H9 (cell line): ENCODE measurements around the gene LMNTD2. TPM values are rescaled to one million over a fixed set of nuclear protein-coding genes. Genes with fewer than 3 reads are reported as not detected.

Experiments
- DNase-seq: peaks from one replicate; pipeline ENCODE4 v3.0.0-alpha.2; 2017
- H2AFZ ChIP-seq: one replicate; pipeline ENCODE4 v1.6.1; 2013; ENCODE audit warnings: mild to moderate bottlenecking, low read length, control low read depth, moderate library complexity
- H2AK5ac ChIP-seq: 2 replicates; pipeline ENCODE4 v1.6.1; 2013; ENCODE audit warnings: low read length, control low read depth, mixed read lengths; ENCODE audit not compliant: insufficient read length
- H2BK120ac ChIP-seq: one replicate; pipeline ENCODE4 v1.6.1; 2013; ENCODE audit warnings: low read depth, mild to moderate bottlenecking, low read length, control low read depth, inconsistent platforms; ENCODE audit not compliant: poor library complexity, severe bottlenecking
- H2BK12ac ChIP-seq: 2 replicates; pipeline ENCODE4 v1.6.1; 2013; ENCODE audit warnings: low read length, control low read depth, mixed read lengths, low read depth; ENCODE audit not compliant: insufficient read length
- H2BK15ac ChIP-seq: 2 replicates; pipeline ENCODE4 v1.6.1; 2013; ENCODE audit warnings: low read depth, low read length, control low read depth
- H2BK20ac ChIP-seq: one replicate; pipeline ENCODE4 v1.6.1; 2013; ENCODE audit warnings: low read depth, mild to moderate bottlenecking, low read length, control low read depth, inconsistent platforms; ENCODE audit not compliant: poor library complexity, severe bottlenecking
- H2BK5ac ChIP-seq: 2 replicates; pipeline ENCODE4 v1.6.1; 2013; ENCODE audit warnings: low read length, control low read depth, mixed read lengths; ENCODE audit not compliant: insufficient read length
- H3K14ac ChIP-seq: 2 replicates; pipeline ENCODE4 v1.6.1; 2013; ENCODE audit warnings: low read length, control low read depth; ENCODE audit not compliant: insufficient read depth
- H3K18ac ChIP-seq: 2 replicates; pipeline ENCODE4 v1.6.1; 2013; ENCODE audit warnings: low read depth, mild to moderate bottlenecking, mixed read lengths, low read length, control low read depth; ENCODE audit not compliant: insufficient read length
- H3K23ac ChIP-seq: 2 replicates; pipeline ENCODE4 v1.6.1; 2013; ENCODE audit warnings: low read length, control low read depth, mixed read lengths, low read depth; ENCODE audit not compliant: insufficient read length
- H3K23me2 ChIP-seq: 2 replicates; pipeline ENCODE4 v1.6.1; 2013; ENCODE audit warnings: low read depth, mild to moderate bottlenecking, mixed read lengths, low read length, control low read depth; ENCODE audit not compliant: insufficient read length, poor library complexity, severe bottlenecking
- H3K27ac ChIP-seq: 2 replicates; pipeline ENCODE4 v1.5.1; 2013; ENCODE audit warnings: low read length, control low read depth, mixed read lengths, low read depth; ENCODE audit not compliant: insufficient read length
- H3K27me3 ChIP-seq: 2 replicates; pipeline ENCODE4 v1.6.1; 2013; ENCODE audit warnings: low read length, control low read depth, inconsistent platforms; ENCODE audit not compliant: insufficient read depth
- H3K4ac ChIP-seq: 2 replicates; pipeline ENCODE4 v1.6.1; 2013; ENCODE audit warnings: low read depth, mild to moderate bottlenecking, control low read depth, inconsistent platforms, low read length, moderate library complexity
- H3K4me1 ChIP-seq: 2 replicates; pipeline ENCODE4 v1.6.1; 2013; ENCODE audit warnings: low read length, control low read depth, inconsistent platforms; ENCODE audit not compliant: insufficient read depth
- H3K4me2 ChIP-seq: 2 replicates; pipeline ENCODE4 v1.6.1; 2013; ENCODE audit warnings: low read length, control low read depth, mixed read lengths; ENCODE audit not compliant: insufficient read length, insufficient read depth
- H3K56ac ChIP-seq: 2 replicates; pipeline ENCODE4 v1.6.1; 2013; ENCODE audit warnings: low read depth, mild to moderate bottlenecking, mixed read lengths, low read length, control low read depth; ENCODE audit not compliant: insufficient read length
- H3K79me1 ChIP-seq: 2 replicates; pipeline ENCODE4 v1.6.1; 2013; ENCODE audit warnings: low read depth, mild to moderate bottlenecking, moderate library complexity, low read length, control low read depth, inconsistent platforms; ENCODE audit not compliant: insufficient read depth, poor library complexity, severe bottlenecking
- H3K79me2 ChIP-seq: 2 replicates; pipeline ENCODE4 v1.6.1; 2013; ENCODE audit warnings: low read length, control low read depth, inconsistent platforms; ENCODE audit not compliant: insufficient read depth
- H3K9ac ChIP-seq: 2 replicates; pipeline ENCODE4 v1.6.1; 2013; ENCODE audit warnings: low read length, control low read depth, mixed read lengths; ENCODE audit not compliant: insufficient read length; ENCODE audit errors: extremely low read depth
- H3K9me3 ChIP-seq: one replicate; pipeline ENCODE4 v1.6.1; 2013; ENCODE audit warnings: low read depth, low read length, inconsistent platforms; ENCODE audit not compliant: control insufficient read depth
- H3T11ph ChIP-seq: one replicate; pipeline ENCODE4 v1.6.1; 2013; ENCODE audit warnings: mild to moderate bottlenecking, low read length, control low read depth, inconsistent platforms
- H4K20me1 ChIP-seq: one replicate; pipeline ENCODE4 v1.6.1; 2013; ENCODE audit not compliant: control insufficient read depth, insufficient read length, insufficient read depth
- H4K5ac ChIP-seq: 2 replicates; pipeline ENCODE4 v1.6.1; 2013; ENCODE audit warnings: low read depth, mild to moderate bottlenecking, mixed read lengths, low read length, control low read depth; ENCODE audit not compliant: insufficient read length
- H4K8ac ChIP-seq: replicated peaks from 2 replicates; pipeline ENCODE4 v1.6.1; 2013; ENCODE audit warnings: low read length, control low read depth, mixed read lengths, low read depth; ENCODE audit not compliant: insufficient read length
- H4K91ac ChIP-seq: 2 replicates; pipeline ENCODE4 v1.6.1; 2013; ENCODE audit warnings: low read depth, mild to moderate bottlenecking, moderate library complexity, mixed read lengths, low read length, control low read depth; ENCODE audit not compliant: insufficient read length
- H3K27ac Mint-ChIP-seq, 3 experiments: 2 replicates in 2 of 3; 3 replicates in 1 of 3; pipeline ENCODE4 v1.8.0; 2020 to 2021; ENCODE audit warnings: mixed read lengths in 3 of 3, mild to moderate bottlenecking in 1 of 3, moderate library complexity in 1 of 3
- H3K27me3 Mint-ChIP-seq: 2 replicates; pipeline ENCODE4 v1.8.0; 2021; ENCODE audit warnings: low read depth, mild to moderate bottlenecking, moderate library complexity, mixed read lengths
- H3K36me3 Mint-ChIP-seq, 3 experiments: 2 replicates in 2 of 3; 3 replicates in 1 of 3; pipeline ENCODE4 v1.8.0; 2020 to 2021; ENCODE audit warnings: low read depth in 3 of 3, mixed read lengths in 3 of 3; ENCODE audit not compliant: insufficient read depth in 1 of 3
- H3K4me1 Mint-ChIP-seq, 2 experiments: 2 replicates each; pipeline ENCODE4 v1.8.0; 2020; ENCODE audit warnings: mixed read lengths in 2 of 2
- H3K4me3 Mint-ChIP-seq, 2 experiments: 2 replicates in 1 of 2; 3 replicates in 1 of 2; pipeline ENCODE4 v1.8.0; 2020 to 2021; ENCODE audit warnings: mild to moderate bottlenecking in 2 of 2, mixed read lengths in 2 of 2, moderate library complexity in 1 of 2
- H3K9me3 Mint-ChIP-seq, 2 experiments: 2 replicates in 1 of 2; 3 replicates in 1 of 2; pipeline ENCODE4 v1.8.0; 2020; ENCODE audit warnings: mild to moderate bottlenecking in 2 of 2, mixed read lengths in 2 of 2, moderate library complexity in 1 of 2
- CTCF ChIP-seq: fragments of 200-600 bp; sonication (generic); conservative IDR thresholded peaks from 3 replicates; pipeline ENCODE4 v1.8.0; 2021; ENCODE audit warnings: antibody characterized with exemption, mild to moderate bottlenecking
- WGBS: extraction: QIAGEN DNeasy Blood & Tissue Kit; methylation state at CpG from one replicate; pipeline ENCODE4 v1.1.7; 2013; ENCODE audit warnings: missing lambda C conversion rate, low lambda C conversion rate, mixed read lengths; ENCODE audit not compliant: insufficient read length; ENCODE audit errors: extremely low coverage; 5-methylcytosine and 5-hydroxymethylcytosine counted together
- total RNA-seq: library from RNA; stranded (reverse); gene quantifications from 2 replicates; pipeline ENCODE4 v1.2.1, GENCODE V29; 2021

Gene LMNTD2
- total RNA-seq, 1 experiment from 2014 or later: 4.7 TPM

DNA sequence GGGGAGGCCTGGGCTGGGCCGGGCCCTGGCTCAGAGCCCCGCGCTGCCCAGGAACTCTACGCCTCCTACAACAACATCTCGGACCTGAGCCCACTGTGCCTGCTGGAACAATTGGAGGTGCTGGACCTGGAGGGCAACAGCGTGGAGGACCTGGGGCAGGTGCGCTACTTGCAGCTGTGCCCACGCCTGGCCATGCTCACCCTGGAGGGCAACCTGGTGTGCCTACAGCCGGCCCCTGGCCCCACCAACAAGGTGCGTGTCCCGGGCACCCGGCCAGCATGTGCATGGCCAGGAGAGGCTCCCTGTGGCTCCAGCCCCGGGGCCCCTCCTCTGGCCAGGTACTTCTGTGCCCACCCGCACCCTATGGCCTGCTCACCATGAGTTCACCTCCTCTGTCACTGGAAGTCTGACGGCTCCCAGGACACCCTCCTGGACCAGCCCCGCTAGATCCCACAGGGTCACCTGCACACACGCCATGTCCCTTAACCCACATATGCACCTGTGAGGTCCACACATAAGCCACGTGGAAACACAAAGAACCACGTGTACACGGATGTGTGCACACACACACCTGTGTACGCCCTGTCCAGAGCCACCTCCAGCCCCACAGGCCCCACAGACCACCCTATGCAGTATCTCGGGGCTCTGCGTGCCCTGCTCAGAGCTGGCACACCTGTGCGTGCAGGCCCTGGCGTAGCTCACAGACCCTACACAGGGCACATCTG lies 10.4 kb downstream of the LMNTD2 start:
- no peak overlapping the region for H3K4me2 ChIP-seq
- H3K27ac Mint-ChIP-seq: peak overlapping the region in 1 of 3 experiments; percentile 75; a peak in 1 of 7 replicates
- peaks cover 7% of the 10 kb centered on the region for H3K27me3 Mint-ChIP-seq
- no peak overlapping the region for H3K18ac ChIP-seq
- H3K4me3 Mint-ChIP-seq: no peak overlapping the region
- no peaks in the 10 kb centered on the region for H3K23me2 ChIP-seq
- no peak overlapping the region for H3K56ac ChIP-seq
- no peak overlapping the region for H3K23ac ChIP-seq
- TF ChIP-seq CTCF: no peak
- no peak overlapping the region for H2BK120ac ChIP-seq
- H3K14ac ChIP-seq: no peak overlapping the region; the same call in 1 of the 2 replicates
- no peaks in the 10 kb centered on the region for H4K20me1 ChIP-seq
- no peaks in the 10 kb centered on the region for H3K4me1 Mint-ChIP-seq
- no peak overlapping the region for H4K91ac ChIP-seq
- no peak overlapping the region for H2AK5ac ChIP-seq
- no peak overlapping the region for H2BK12ac ChIP-seq
- H3K9me3 ChIP-seq: no peaks in the 10 kb centered on the region
- no peaks in the 10 kb centered on the region for H3K27me3 ChIP-seq
- H3K4ac ChIP-seq: no peak overlapping the region
- H2BK20ac ChIP-seq: no peak overlapping the region
- H3K27ac ChIP-seq: no peak overlapping the region
- H3T11ph ChIP-seq: no peak overlapping the region
- no peak overlapping the region for H2BK15ac ChIP-seq
- no CpG with 5 or more reads among the region's 25 CpGs for WGBS
- H3K9ac ChIP-seq: no peak overlapping the region
- H4K8ac ChIP-seq: no peak overlapping the region
- H3K9me3 Mint-ChIP-seq: no peaks in the 10 kb centered on the region; a peak in 1 of 5 replicates
- H2AFZ ChIP-seq: no peak overlapping the region
- no peak overlapping the region for H2BK5ac ChIP-seq
- no peaks in the 10 kb centered on the region for H3K4me1 ChIP-seq
- no peak for DNase-seq
- no peak overlapping the region for H4K5ac ChIP-seq
- H3K79me1 ChIP-seq: no peaks in the 10 kb centered on the region
- no peaks in the 10 kb centered on the region for H3K79me2 ChIP-seq
- no peaks in the 10 kb centered on the region for H3K36me3 Mint-ChIP-seq
